Mesenteric fat pad (tissue), 1 donor: Measurements from ENCODE around the gene B4GALNT3. TPM values are rescaled to one million over a fixed set of nuclear protein-coding genes. Genes with fewer than 3 reads are reported as not detected.

Experiments used
- DNase-seq: peaks from one replicate; pipeline ENCODE4 v3.0.0-alpha.2; 2020; ENCODE audit warnings: low spot score
- total RNA-seq: library from RNA; stranded (reverse); fragmentation: NEBNext Ultra II Directional; extraction: Animal tissue kit (Norgen Biotek cat#: 25700); gene quantifications from one replicate; pipeline ENCODE4 v1.2.1, GENCODE V29; 2021
- donor health status: DM: yes; HTN: yes; CAD: no.

The B4GALNT3 gene
- total RNA-seq, 1 donor from 2014 or later = 0.61 TPM

- DNase-seq = no peak
Observed at GRCh38 chr12:537772-538171, 78.0 kb downstream of the B4GALNT3 start.

- no peak for DNase-seq
Observed at GRCh38 chr12:538731-539539, 79.2 kb downstream of the B4GALNT3 start.

GRCh38 chr12:539540-540310, 80.0 kb downstream of the B4GALNT3 start:
- DNase-seq = no peak

- no peak for DNase-seq
Observed at GRCh38 chr12:541676-542324, 82.1 kb downstream of the B4GALNT3 start.

- no peak for DNase-seq
Observed at GRCh38 chr12:542395-543113, 82.8 kb downstream of the B4GALNT3 start.

- no peak for DNase-seq
Observed at GRCh38 chr12:543114-543451, 83.3 kb downstream of the B4GALNT3 start.

GRCh38 chr12:544142-544541, 84.4 kb downstream of the B4GALNT3 start:
- DNase-seq = no peak

GRCh38 chr12:544941-545635, 85.3 kb downstream of the B4GALNT3 start:
- no peak for DNase-seq

- no peak for DNase-seq
Observed at GRCh38 chr12:545835-546234, 86.1 kb downstream of the B4GALNT3 start.

- no peak for DNase-seq
Observed at GRCh38 chr12:546265-546919, 86.7 kb downstream of the B4GALNT3 start.

- no peak for DNase-seq
Observed at GRCh38 chr12:546920-547845, 87.4 kb downstream of the B4GALNT3 start.

GRCh38 chr12:547883-548470, 88.2 kb downstream of the B4GALNT3 start:
- DNase-seq = no peak

- DNase-seq = no peak
Observed at GRCh38 chr12:549476-550082, 89.8 kb downstream of the B4GALNT3 start.

GRCh38 chr12:550473-551260, 90.9 kb downstream of the B4GALNT3 start:
- DNase-seq = no peak

GRCh38 chr12:552466-552865, 92.7 kb downstream of the B4GALNT3 start:
- DNase-seq = no peak

- peak; percentile 87 for DNase-seq
Observed at GRCh38 chr12:553216-554000, 93.7 kb downstream of the B4GALNT3 start.

- no peak for DNase-seq
Observed at GRCh38 chr12:554001-554285, 94.2 kb downstream of the B4GALNT3 start.
